ENCODE results near the gene LHPP. TPM values are rescaled to one million over a fixed set of nuclear protein-coding genes. Genes with fewer than 3 reads are reported as not detected.
A peak's percentile ranks its signal among the peaks of the same experiment; 100 is the strongest.

LHPP gene
- total and polyA plus RNA-seq, 8 donors, result 12.2 to 26.8 (median 15.0) TPM

DNA sequence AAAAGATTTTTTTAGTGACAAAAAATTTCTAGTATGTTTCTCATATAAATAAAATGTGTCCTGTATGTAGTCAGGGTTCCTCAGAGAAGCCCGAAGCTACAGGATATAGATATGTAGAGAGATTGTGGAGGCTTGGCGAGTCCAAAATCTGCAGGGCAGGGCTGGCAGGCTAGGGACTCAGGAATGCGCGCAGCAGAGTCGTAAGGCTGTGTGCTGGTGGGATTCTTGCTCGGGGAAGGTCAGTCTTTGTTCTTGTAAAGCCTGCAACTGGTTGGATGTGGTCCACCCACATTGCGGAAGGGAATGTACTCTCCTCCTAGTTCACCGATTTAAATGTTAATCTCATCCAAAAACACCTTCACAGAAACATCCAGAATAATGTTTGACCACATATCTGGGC lies 30.6 kb downstream of the LHPP start:
- DNase-seq, result no peak
- no peaks in the 10 kb centered on the region for H3K36me3 ChIP-seq
- TF ChIP-seq, protein P1, sequence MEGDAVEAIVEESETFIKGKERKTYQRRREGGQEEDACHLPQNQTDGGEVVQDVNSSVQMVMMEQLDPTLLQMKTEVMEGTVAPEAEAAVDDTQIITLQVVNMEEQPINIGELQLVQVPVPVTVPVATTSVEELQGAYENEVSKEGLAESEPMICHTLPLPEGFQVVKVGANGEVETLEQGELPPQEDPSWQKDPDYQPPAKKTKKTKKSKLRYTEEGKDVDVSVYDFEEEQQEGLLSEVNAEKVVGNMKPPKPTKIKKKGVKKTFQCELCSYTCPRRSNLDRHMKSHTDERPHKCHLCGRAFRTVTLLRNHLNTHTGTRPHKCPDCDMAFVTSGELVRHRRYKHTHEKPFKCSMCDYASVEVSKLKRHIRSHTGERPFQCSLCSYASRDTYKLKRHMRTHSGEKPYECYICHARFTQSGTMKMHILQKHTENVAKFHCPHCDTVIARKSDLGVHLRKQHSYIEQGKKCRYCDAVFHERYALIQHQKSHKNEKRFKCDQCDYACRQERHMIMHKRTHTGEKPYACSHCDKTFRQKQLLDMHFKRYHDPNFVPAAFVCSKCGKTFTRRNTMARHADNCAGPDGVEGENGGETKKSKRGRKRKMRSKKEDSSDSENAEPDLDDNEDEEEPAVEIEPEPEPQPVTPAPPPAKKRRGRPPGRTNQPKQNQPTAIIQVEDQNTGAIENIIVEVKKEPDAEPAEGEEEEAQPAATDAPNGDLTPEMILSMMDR (IDR thresholded peaks at IDR 0.05), result no peak
- no peak for ATAC-seq
- H3K27me3 ChIP-seq, result no peaks in the 10 kb centered on the region
- no peak overlapping the region for H3K4me3 ChIP-seq
- H3K27ac ChIP-seq, result no peak overlapping the region
- intact Hi-C loops (cut with DNase I), result no loop called here
- H3K4me1 ChIP-seq, result no peaks in the 10 kb centered on the region
- peaks cover 0 to under 1% of the 10 kb centered on the region in 2 donors for H3K9me3 ChIP-seq

DNA sequence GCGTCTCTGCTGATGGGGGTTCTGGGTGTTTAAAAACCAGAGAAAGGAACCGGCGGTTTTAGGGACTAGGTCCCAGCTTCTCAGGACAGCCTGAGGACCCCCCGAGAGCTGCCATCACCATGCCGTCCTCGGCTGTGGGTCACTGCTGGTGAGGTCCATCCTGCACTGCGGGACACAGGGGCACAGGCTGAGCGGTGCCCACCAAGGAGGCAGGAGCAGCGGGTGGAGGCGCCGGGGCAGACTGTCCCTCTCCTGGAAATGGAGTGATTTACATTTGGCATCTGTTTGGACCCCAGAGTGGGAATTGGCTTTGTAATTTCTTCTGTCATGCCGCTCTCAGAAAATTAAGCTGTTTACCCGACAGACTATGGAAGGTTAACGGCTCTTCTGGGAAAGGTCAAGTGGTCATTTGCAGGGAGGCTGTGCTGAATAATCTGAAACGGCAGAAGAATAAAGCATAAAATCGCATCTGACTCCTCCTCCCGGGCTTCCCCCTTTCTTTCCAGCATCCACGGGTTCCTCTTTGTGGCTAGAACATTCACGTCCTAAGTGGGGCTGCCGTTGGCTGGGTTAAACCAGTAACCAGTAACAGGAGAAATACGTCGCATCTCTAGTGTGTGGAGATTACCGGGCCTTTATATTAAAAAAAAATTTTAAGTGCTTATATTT lies 31.7 kb downstream of the LHPP start:
- DNase-seq (no peak), ATAC-seq (peak; percentile 66)
- no peaks in the 10 kb centered on the region for H3K36me3 ChIP-seq
- TF ChIP-seq, protein P1 (IDR thresholded peaks at IDR 0.05), result no peak
- no peaks in the 10 kb centered on the region for H3K27me3 ChIP-seq
- H3K4me1 ChIP-seq, result no peaks in the 10 kb centered on the region
- intact Hi-C loops (cut with DNase I), result no loop called here
- H3K9me3 ChIP-seq, result no peaks in the 10 kb centered on the region
- H3K27ac ChIP-seq, result no peak overlapping the region
- no peak overlapping the region for H3K4me3 ChIP-seq

DNA sequence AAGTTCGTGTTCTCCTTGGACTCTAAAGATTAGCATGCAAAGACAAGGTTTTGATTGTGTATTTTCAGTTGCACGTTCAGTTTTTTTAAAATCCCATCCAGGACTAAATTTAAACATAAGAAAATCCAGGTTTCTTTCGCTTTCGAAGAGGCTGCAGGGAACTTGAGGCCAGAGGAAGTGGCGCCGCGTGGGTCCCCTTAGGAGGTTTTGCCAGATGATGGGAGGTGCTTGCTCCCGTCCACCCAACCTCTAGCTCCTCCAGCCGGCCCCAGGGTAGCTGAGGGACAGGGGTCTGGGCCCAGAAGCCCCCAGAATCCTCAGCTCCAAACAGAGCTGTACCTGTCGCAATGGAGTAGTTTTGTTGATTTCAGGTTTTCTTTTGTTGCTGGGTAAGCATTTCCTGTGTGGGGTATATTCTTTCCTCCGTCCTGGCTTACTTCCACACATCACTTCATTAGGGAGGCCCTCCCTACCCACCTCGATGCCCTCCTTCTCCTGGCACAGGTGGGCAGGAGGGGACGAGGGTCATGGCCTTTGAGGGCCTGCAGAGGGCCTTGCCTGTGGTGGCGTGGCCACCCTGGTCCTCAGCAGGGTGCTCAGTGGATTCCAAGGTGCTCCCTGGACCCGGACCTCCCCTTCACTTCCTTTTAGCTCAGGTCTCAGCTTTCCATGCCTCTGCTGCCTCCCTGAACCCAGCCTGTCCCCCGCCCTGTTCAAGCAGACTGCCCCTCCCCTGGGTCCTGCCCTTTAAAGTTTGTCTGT lies 32.6 kb downstream of the LHPP start:
- TF ChIP-seq, protein P1 (IDR thresholded peaks at IDR 0.05), result no peak
- Histone ChIP-seq H3K27me3 (no peaks in the 10 kb centered on the region), H3K4me1 (no peaks in the 10 kb centered on the region), H3K4me3 (no peak overlapping the region), H3K36me3 (no peaks in the 10 kb centered on the region), H3K9me3 (no peaks in the 10 kb centered on the region), H3K27ac (no peak overlapping the region)
- intact Hi-C loops (cut with DNase I), result no loop called here
- ATAC-seq (peak; percentile 38), DNase-seq (peak in 1 of 4 donors; percentile 46)

DNA sequence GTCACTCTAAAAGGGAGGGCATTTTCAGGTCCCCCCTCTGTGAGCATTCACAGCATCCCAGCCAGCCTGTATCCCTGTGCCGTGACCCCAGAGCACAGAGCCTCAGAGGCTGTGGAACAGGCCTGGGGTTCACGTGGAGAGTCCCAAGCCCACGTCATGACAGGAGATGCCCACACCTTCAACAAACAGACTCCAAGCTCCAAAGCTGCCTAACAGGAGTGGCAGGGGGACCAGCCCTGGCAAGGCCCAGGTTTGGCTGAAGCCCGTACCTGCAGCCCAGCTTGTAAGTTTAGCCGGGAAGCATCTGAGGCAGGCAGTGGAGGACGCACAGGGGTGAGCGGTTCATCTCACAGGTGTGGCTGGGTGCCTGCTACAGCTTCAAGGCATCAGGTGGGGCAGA lies 33.5 kb downstream of the LHPP start:
- DNase-seq (no peak), ATAC-seq (no peak)
- H3K27ac ChIP-seq, result no peak overlapping the region
- no peaks in the 10 kb centered on the region for H3K36me3 ChIP-seq
- TF ChIP-seq, protein P1 (IDR thresholded peaks at IDR 0.05), result no peak
- no peaks in the 10 kb centered on the region for H3K27me3 ChIP-seq
- H3K4me3 ChIP-seq, result no peak overlapping the region
- H3K4me1 ChIP-seq, result no peaks in the 10 kb centered on the region
- intact Hi-C loops (cut with DNase I), result no loop called here
- H3K9me3 ChIP-seq, result no peaks in the 10 kb centered on the region

DNA sequence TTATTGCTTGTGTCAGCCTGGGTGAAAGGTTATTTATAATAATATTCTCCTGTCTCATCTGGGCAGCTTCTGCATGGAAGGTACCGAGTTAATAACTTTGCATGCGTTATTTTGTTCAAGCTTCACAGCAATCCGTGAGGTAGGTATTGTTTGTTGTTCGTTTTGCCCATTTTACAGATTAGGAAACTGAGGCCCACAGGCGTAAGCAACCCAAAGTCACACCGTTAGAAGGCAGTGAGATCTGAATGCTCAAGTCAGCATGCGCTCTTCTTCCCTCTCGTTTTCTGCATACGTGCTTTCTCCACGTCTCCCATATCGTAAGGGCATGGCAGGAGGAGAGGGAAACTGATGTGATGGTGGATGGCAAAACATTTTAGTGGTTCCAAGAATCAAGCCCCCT lies 34.1 kb downstream of the LHPP start:
- DNase-seq (no peak), ATAC-seq (no peak)
- intact Hi-C loops (cut with DNase I), result no loop called here
- TF ChIP-seq, protein P1 (IDR thresholded peaks at IDR 0.05), result no peak
- Histone ChIP-seq H3K27me3 (no peaks in the 10 kb centered on the region), H3K9me3 (no peaks in the 10 kb centered on the region), H3K27ac (no peak overlapping the region), H3K36me3 (no peaks in the 10 kb centered on the region), H3K4me3 (no peak overlapping the region), H3K4me1 (no peaks in the 10 kb centered on the region)

Measured in left lung (tissue), 10 donors.